ENCODE results near the gene NRXN3.

Gene NRXN3

DNA sequence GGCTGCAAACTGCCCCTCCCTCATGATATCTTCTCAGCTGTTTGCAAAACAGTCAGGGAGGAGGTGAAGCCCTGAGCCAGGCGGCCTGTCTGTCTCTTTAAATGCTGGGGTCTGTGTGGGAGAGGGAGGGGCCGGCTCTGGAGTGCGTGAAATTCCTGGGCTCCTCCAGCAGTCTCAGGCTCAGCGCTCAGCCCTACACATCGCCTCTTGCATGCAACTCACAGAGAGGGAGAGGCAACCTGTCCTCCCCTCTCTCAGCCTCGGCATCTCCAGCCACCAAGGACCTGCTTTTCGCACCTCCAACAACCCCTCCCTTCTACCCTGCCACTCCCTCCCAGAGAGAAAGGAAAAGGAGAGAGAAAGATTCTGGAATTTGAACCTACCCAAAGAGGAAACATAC, at the start of gene NRXN3:
TSS of gene NRXN3 (plus strand) at position 171 of the 400 bp plus-strand sequence. CDS start 72,721 bp downstream, outside the sequence.
- H3K4me1 Mint-ChIP-seq (ENCODE audit: low read depth), result no peaks in the 10 kb centered on the region
- H3K27me3 Mint-ChIP-seq (ENCODE audit: low read depth), result peaks cover 9% of the 10 kb centered on the region
- no peak within 1 kb of the TSS for H3K27ac Mint-ChIP-seq
- H3K9me3 Mint-ChIP-seq, result no peaks in the 10 kb centered on the region
- no peaks in the 10 kb centered on the region for H3K36me3 Mint-ChIP-seq (ENCODE audit: low read depth)
- H3K4me3 Mint-ChIP-seq, result no peak within 1 kb of the TSS

- Mint-ChIP-seq H3K27ac (no peak overlapping the region), H3K36me3 (ENCODE audit: low read depth) (no peaks in the 10 kb centered on the region), H3K4me1 (ENCODE audit: low read depth) (no peaks in the 10 kb centered on the region)
These were observed 47.7 kb upstream of the NRXN3 start for GRCh38 chr14:78122436-78122835.

DNA sequence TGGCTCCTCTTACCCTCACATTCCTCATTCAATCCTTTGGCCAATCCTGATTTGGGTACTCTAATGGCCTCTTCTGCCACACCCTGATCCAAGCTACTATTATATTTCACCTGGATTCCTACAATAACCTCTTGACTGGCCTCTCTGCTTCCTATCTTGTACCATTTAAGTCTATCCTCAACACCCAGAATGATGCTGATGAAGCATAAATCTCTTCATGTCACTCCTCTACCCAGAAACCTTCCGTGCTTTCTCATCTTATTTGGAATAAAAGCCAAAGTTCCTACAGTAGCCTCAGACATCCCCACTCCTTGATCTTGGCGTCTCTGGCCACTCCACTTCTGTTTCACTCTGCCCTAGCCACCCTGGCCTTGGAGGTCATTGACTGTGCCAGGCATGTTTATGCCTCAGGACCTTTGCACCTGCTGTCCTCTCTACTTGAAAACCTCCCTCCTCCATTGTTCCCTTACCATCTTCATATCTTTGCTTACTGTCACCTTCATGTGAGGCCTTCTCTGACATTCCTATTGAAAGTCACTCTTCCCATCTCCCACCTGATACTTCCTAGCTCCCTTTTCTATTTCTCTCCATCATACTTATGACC, 46.4 kb upstream of the NRXN3 start:
- Mint-ChIP-seq H3K27ac (no peak overlapping the region), H3K4me1 (ENCODE audit: low read depth) (no peaks in the 10 kb centered on the region), H3K27me3 (ENCODE audit: low read depth) (no peaks in the 10 kb centered on the region), H3K4me3 (no peak overlapping the region), H3K9me3 (no peaks in the 10 kb centered on the region), H3K36me3 (ENCODE audit: low read depth) (no peaks in the 10 kb centered on the region)

More at GRCh38 chr14:78122436-78122835, 47.7 kb upstream of the NRXN3 start:
- H3K9me3 Mint-ChIP-seq, result no peaks in the 10 kb centered on the region
- H3K27me3 Mint-ChIP-seq (ENCODE audit: low read depth), result no peaks in the 10 kb centered on the region
- no peak overlapping the region for H3K4me3 Mint-ChIP-seq

DNA sequence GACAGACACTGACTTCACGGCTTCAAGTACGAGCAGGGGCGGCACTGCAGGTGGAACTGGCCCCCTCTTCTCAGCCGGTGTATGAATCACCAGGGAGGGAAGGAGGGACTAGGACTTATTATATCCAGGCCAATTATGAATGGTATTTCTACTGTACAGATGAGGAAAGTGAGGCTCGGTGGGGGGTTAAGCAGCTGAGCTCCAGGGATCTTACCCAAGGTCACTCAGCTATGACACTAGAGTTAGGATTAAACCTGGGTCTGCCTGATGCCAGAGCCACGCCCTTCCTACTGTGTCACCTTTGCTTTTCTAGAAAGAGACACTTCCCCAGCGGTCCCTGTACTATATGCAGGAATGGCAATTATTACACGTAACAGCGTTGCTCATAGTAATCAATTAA, 42.2 kb upstream of the NRXN3 start:
- Mint-ChIP-seq H3K27ac (no peak overlapping the region), H3K27me3 (ENCODE audit: low read depth) (no peaks in the 10 kb centered on the region), H3K9me3 (no peaks in the 10 kb centered on the region), H3K36me3 (ENCODE audit: low read depth) (no peaks in the 10 kb centered on the region), H3K4me3 (no peak overlapping the region), H3K4me1 (ENCODE audit: low read depth) (no peaks in the 10 kb centered on the region)

DNA sequence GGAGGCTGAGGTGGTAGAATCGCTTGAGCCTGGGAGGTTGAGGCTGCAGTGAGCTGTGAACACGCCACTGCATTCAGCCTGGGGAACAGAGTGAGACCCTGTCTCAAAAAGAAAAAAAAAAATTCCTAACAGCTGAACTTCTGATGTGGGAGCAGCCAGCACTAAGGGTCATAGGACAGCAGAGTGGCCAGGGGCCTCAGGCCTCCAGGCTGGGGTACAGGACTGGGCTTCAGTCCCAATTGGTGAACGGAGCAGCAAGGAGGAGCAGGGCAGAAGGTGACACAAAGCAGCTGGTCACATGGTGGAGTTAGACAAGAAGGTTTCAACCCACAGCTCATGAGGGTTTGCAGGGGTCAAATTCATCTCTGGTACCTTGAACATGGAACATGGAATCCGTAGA, 40.8 kb upstream of the NRXN3 start:
- H3K36me3 Mint-ChIP-seq (ENCODE audit: low read depth), result no peaks in the 10 kb centered on the region
- H3K4me3 Mint-ChIP-seq, result no peak overlapping the region
- no peaks in the 10 kb centered on the region for H3K4me1 Mint-ChIP-seq (ENCODE audit: low read depth)
- no peak overlapping the region for H3K27ac Mint-ChIP-seq
- H3K27me3 Mint-ChIP-seq (ENCODE audit: low read depth), result no peaks in the 10 kb centered on the region
- no peaks in the 10 kb centered on the region for H3K9me3 Mint-ChIP-seq

DNA sequence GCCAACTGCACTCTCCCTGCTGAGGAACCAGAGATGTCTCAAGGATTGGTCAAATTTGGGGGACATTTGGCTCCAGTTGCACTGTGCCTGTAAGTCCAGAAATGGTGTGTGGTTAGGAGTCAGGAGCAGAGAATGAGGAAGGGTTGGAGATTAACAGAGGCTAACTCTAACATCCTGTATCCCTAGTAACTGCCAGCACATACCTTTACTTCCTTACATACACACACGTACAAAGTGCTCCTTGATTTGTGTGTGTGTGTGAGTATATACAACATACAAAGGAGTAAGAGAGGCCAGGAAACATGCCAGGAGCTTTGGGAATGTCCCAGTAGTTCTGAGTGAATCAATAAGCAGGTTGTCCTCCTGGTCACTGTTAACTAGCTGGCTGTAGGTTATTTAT, 39.8 kb upstream of the NRXN3 start:
- Mint-ChIP-seq H3K27ac (no peak overlapping the region), H3K9me3 (no peaks in the 10 kb centered on the region), H3K4me3 (no peak overlapping the region), H3K27me3 (ENCODE audit: low read depth) (no peaks in the 10 kb centered on the region), H3K4me1 (ENCODE audit: low read depth) (no peaks in the 10 kb centered on the region), H3K36me3 (ENCODE audit: low read depth) (no peaks in the 10 kb centered on the region)

DNA sequence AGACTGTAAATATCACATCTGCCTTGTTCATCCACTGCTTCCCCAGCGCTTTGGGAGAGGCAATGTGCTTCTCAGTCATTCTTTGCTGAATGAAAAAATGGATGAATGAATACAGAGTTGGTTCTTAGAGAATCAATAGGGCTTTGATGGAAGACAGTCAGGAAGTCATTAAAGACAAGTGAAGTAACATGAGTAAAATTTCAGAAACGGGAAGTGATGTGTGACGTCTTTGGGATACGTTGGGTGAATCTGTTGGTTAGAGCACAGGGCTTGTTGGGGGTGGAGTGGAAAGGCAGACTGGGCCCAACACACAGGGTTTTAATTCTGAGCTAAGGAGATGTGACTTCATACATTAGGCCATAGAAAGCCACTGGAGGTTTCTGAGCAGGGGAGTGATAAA, 39.0 kb upstream of the NRXN3 start:
- H3K36me3 Mint-ChIP-seq (ENCODE audit: low read depth), result no peaks in the 10 kb centered on the region
- no peaks in the 10 kb centered on the region for H3K27me3 Mint-ChIP-seq (ENCODE audit: low read depth)
- H3K9me3 Mint-ChIP-seq, result no peaks in the 10 kb centered on the region
- no peak overlapping the region for H3K4me3 Mint-ChIP-seq
- H3K4me1 Mint-ChIP-seq (ENCODE audit: low read depth), result peaks cover 1% of the 10 kb centered on the region
- no peak overlapping the region for H3K27ac Mint-ChIP-seq

GRCh38 chr14:78131616-78132015, 38.6 kb upstream of the NRXN3 start:
- H3K4me1 Mint-ChIP-seq (ENCODE audit: low read depth), result peaks cover 1% of the 10 kb centered on the region
- H3K36me3 Mint-ChIP-seq (ENCODE audit: low read depth), result no peaks in the 10 kb centered on the region
- no peaks in the 10 kb centered on the region for H3K9me3 Mint-ChIP-seq
- no peak overlapping the region for H3K27ac Mint-ChIP-seq
- H3K27me3 Mint-ChIP-seq (ENCODE audit: low read depth), result no peaks in the 10 kb centered on the region
- H3K4me3 Mint-ChIP-seq, result no peak overlapping the region

GRCh38 chr14:78135450-78135891, 34.7 kb upstream of the NRXN3 start:
- Mint-ChIP-seq H3K4me3 (no peak overlapping the region), H3K4me1 (ENCODE audit: low read depth) (peaks cover 1% of the 10 kb centered on the region), H3K27ac (no peak overlapping the region), H3K36me3 (ENCODE audit: low read depth) (no peaks in the 10 kb centered on the region), H3K9me3 (no peaks in the 10 kb centered on the region), H3K27me3 (ENCODE audit: low read depth) (no peaks in the 10 kb centered on the region)

GRCh38 chr14:78136695-78137094, 33.5 kb upstream of the NRXN3 start:
- H3K4me3 Mint-ChIP-seq, result no peak overlapping the region
- no peaks in the 10 kb centered on the region for H3K36me3 Mint-ChIP-seq (ENCODE audit: low read depth)
- H3K27ac Mint-ChIP-seq, result no peak overlapping the region
- H3K4me1 Mint-ChIP-seq (ENCODE audit: low read depth), result peaks cover 1% of the 10 kb centered on the region
- no peaks in the 10 kb centered on the region for H3K9me3 Mint-ChIP-seq
- no peaks in the 10 kb centered on the region for H3K27me3 Mint-ChIP-seq (ENCODE audit: low read depth)

DNA sequence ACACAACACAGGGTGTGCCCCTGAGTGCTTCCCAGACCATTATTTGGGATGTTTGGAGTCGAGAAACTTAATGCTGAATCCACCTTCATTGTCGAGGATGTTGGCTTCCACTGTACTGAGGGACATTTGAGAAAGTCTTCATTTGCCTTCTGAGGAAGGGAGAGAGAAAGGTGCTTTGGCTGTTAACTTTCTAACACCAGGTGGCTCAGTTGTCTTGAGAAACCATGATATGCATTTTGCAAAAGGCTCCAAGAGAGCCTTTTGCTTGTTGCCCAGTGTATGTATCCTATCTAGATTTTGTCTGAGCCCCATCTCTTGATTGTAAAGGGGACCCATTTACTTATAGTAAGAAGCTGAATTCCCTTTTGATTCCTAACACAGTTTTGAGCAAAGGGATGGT, 28.6 kb upstream of the NRXN3 start:
- no peaks in the 10 kb centered on the region for H3K9me3 Mint-ChIP-seq

GRCh38 chr14:78142998-78143397, 27.2 kb upstream of the NRXN3 start:
- Mint-ChIP-seq H3K4me3 (no peak overlapping the region), H3K36me3 (ENCODE audit: low read depth) (no peaks in the 10 kb centered on the region), H3K27ac (no peak overlapping the region), H3K27me3 (ENCODE audit: low read depth) (no peaks in the 10 kb centered on the region), H3K4me1 (ENCODE audit: low read depth) (no peaks in the 10 kb centered on the region), H3K9me3 (no peaks in the 10 kb centered on the region)

More for the DNA sequence above, 28.6 kb upstream of the NRXN3 start:
- H3K4me3 Mint-ChIP-seq, result no peak overlapping the region
- no peaks in the 10 kb centered on the region for H3K36me3 Mint-ChIP-seq (ENCODE audit: low read depth)
- no peaks in the 10 kb centered on the region for H3K4me1 Mint-ChIP-seq (ENCODE audit: low read depth)
- no peak overlapping the region for H3K27ac Mint-ChIP-seq
- no peaks in the 10 kb centered on the region for H3K27me3 Mint-ChIP-seq (ENCODE audit: low read depth)

DNA sequence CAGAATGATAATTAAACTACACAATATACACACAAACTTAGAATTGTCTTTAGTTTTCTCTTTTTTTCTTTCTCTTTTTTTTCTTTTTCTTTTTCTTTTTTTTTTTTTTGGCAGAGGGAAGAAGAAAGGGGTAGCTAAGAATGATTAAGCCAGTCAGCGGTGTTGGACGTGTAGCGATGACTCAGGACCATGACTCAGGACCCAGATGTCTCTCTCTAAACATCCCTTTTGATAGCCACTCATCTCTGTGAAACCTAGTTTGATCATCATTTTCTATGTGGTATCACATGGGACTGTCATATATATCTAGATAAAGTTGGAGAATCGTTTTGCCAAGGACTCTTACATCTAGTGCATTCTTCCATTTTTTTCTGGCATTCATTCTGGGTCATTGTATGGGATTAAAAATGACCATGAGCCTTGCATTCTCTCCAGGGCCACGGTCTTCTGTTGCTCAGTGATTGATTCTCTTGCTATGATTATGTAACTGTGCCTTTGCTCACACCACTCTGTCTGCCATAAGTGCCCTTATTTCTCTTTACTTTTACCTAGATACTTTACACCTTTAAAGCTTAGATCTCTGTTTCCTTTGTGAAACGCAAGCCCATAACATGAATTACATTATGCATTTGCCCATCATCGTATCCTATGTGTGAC, 26.6 kb upstream of the NRXN3 start:
- Mint-ChIP-seq H3K4me1 (ENCODE audit: low read depth) (no peaks in the 10 kb centered on the region), H3K27me3 (ENCODE audit: low read depth) (no peaks in the 10 kb centered on the region), H3K36me3 (ENCODE audit: low read depth) (no peaks in the 10 kb centered on the region), H3K27ac (no peak overlapping the region), H3K4me3 (no peak overlapping the region), H3K9me3 (no peaks in the 10 kb centered on the region)

GRCh38 chr14:78152201-78153063, 17.7 kb upstream of the NRXN3 start:
- Mint-ChIP-seq H3K27ac (no peak overlapping the region), H3K27me3 (ENCODE audit: low read depth) (peaks cover 7% of the 10 kb centered on the region), H3K4me1 (ENCODE audit: low read depth) (peaks cover 3% of the 10 kb centered on the region), H3K9me3 (no peaks in the 10 kb centered on the region), H3K4me3 (no peak overlapping the region), H3K36me3 (ENCODE audit: low read depth) (no peaks in the 10 kb centered on the region)

GRCh38 chr14:78153064-78153341, 17.2 kb upstream of the NRXN3 start:
- Mint-ChIP-seq H3K4me1 (ENCODE audit: low read depth) (peaks cover 3% of the 10 kb centered on the region), H3K27me3 (ENCODE audit: low read depth) (peaks cover 7% of the 10 kb centered on the region), H3K36me3 (ENCODE audit: low read depth) (no peaks in the 10 kb centered on the region), H3K9me3 (no peaks in the 10 kb centered on the region), H3K4me3 (no peak overlapping the region), H3K27ac (no peak overlapping the region)
